Skeletal muscle tissue (tissue), 4 donors: ENCODE data around the gene TARBP1. TPM values are rescaled to one million over a fixed set of nuclear protein-coding genes. Genes with fewer than 3 reads are reported as not detected.

ENCODE experiments used
- H3K27ac ChIP-seq: one replicate; pipeline ENCODE4 v1.7.0; 2013; ENCODE audit warnings: mild to moderate bottlenecking, low read depth, low read length, inconsistent platforms
- H3K27me3 ChIP-seq, 3 donors: one replicate each; pipeline ENCODE4 v1.7.0; 2013; ENCODE audit warnings: low read length in 3 of 3; ENCODE audit not compliant: control insufficient read depth in 3 of 3, insufficient read depth in 3 of 3
- H3K36me3 ChIP-seq, 3 donors: one replicate each; pipeline ENCODE4 v1.7.0; 2013; ENCODE audit warnings: low read length in 3 of 3; ENCODE audit not compliant: control insufficient read depth in 3 of 3, insufficient read depth in 3 of 3
- H3K4me1 ChIP-seq, 3 donors: one replicate each; pipeline ENCODE4 v1.7.0; 2013; ENCODE audit warnings: low read length in 3 of 3, mild to moderate bottlenecking in 3 of 3; ENCODE audit not compliant: control insufficient read depth in 3 of 3, insufficient read depth in 3 of 3
- H3K4me3 ChIP-seq, 3 donors: one replicate each; pipeline ENCODE4 v1.7.0; 2013; ENCODE audit warnings: low read length in 3 of 3
- H3K9ac ChIP-seq, 3 donors: one replicate each; pipeline ENCODE4 v1.7.0; 2013; ENCODE audit warnings: low read length in 3 of 3, mild to moderate bottlenecking in 3 of 3, moderate library complexity in 2 of 3, low read depth in 1 of 3
- H3K9me3 ChIP-seq, 3 donors: one replicate each; pipeline ENCODE4 v1.7.0; 2013; ENCODE audit warnings: low read length in 3 of 3; ENCODE audit not compliant: control insufficient read depth in 3 of 3
- total RNA-seq: library from RNA; depleted of rRNA; stranded (reverse); fragments of >200 nt; gene quantifications from one replicate; pipeline ENCODE4 v1.2.3, GENCODE V29; 2014
- donor health status: Osteomylitis.

TARBP1 gene, protein sequence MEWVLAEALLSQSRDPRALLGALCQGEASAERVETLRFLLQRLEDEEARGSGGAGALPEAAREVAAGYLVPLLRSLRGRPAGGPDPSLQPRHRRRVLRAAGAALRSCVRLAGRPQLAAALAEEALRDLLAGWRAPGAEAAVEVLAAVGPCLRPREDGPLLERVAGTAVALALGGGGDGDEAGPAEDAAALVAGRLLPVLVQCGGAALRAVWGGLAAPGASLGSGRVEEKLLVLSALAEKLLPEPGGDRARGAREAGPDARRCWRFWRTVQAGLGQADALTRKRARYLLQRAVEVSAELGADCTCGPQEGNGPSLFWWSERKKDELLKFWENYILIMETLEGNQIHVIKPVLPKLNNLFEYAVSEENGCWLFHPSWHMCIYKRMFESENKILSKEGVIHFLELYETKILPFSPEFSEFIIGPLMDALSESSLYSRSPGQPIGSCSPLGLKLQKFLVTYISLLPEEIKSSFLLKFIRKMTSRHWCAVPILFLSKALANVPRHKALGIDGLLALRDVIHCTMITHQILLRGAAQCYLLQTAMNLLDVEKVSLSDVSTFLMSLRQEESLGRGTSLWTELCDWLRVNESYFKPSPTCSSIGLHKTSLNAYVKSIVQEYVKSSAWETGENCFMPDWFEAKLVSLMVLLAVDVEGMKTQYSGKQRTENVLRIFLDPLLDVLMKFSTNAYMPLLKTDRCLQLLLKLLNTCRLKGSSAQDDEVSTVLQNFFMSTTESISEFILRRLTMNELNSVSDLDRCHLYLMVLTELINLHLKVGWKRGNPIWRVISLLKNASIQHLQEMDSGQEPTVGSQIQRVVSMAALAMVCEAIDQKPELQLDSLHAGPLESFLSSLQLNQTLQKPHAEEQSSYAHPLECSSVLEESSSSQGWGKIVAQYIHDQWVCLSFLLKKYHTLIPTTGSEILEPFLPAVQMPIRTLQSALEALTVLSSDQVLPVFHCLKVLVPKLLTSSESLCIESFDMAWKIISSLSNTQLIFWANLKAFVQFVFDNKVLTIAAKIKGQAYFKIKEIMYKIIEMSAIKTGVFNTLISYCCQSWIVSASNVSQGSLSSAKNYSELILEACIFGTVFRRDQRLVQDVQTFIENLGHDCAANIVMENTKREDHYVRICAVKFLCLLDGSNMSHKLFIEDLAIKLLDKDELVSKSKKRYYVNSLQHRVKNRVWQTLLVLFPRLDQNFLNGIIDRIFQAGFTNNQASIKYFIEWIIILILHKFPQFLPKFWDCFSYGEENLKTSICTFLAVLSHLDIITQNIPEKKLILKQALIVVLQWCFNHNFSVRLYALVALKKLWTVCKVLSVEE (N-terminal part only)
- 36.5 TPM for total RNA-seq

DNA sequence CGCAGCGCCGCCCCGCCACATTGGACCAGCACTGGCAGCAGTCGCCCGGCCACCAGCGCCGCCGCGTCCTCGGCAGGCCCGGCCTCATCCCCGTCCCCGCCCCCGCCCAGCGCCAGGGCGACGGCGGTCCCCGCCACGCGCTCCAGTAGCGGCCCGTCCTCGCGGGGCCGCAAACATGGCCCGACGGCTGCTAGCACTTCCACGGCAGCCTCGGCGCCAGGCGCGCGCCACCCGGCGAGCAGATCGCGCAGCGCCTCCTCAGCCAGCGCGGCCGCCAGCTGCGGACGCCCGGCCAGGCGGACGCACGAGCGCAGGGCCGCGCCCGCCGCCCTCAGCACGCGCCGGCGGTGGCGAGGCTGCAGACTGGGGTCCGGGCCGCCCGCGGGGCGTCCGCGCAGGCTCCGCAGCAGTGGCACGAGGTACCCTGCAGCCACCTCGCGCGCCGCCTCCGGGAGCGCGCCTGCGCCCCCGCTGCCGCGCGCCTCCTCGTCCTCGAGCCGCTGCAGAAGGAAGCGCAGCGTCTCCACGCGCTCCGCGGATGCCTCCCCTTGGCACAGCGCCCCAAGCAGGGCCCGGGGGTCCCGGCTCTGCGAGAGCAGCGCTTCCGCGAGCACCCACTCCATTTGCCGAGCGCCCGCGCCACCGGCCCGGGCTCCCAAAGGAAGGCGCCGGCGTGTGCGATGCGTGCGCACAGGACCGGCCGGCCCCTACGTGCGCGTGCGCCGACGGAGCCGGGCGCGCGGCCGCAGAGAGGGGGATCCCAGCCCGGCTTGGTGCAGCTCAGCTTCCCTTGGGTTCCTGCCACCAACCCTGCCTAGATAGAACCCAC lies at the start of gene TARBP1:
Gene TARBP1, minus strand, starts transcription at position 699 of the 829 bp plus-strand sequence. Its CDS starts 76 bp downstream, at position 623.
- H3K27me3 ChIP-seq, result no peaks in the 10 kb centered on the region
- H3K27ac ChIP-seq, result peak within 1 kb of the TSS; percentile 30
- peaks cover 0 to 3% (median 2%) of the 10 kb centered on the region in 3 donors for H3K36me3 ChIP-seq
- peaks cover 3 to 12% (median 10%) of the 10 kb centered on the region in 3 donors for H3K4me1 ChIP-seq
- peak within 1 kb of the TSS; percentile 63 to 87 (median 86) for H3K9ac ChIP-seq
- no peaks in the 10 kb centered on the region for H3K9me3 ChIP-seq
- peak within 1 kb of the TSS; percentile 81 to 91 (median 86) for H3K4me3 ChIP-seq

DNA sequence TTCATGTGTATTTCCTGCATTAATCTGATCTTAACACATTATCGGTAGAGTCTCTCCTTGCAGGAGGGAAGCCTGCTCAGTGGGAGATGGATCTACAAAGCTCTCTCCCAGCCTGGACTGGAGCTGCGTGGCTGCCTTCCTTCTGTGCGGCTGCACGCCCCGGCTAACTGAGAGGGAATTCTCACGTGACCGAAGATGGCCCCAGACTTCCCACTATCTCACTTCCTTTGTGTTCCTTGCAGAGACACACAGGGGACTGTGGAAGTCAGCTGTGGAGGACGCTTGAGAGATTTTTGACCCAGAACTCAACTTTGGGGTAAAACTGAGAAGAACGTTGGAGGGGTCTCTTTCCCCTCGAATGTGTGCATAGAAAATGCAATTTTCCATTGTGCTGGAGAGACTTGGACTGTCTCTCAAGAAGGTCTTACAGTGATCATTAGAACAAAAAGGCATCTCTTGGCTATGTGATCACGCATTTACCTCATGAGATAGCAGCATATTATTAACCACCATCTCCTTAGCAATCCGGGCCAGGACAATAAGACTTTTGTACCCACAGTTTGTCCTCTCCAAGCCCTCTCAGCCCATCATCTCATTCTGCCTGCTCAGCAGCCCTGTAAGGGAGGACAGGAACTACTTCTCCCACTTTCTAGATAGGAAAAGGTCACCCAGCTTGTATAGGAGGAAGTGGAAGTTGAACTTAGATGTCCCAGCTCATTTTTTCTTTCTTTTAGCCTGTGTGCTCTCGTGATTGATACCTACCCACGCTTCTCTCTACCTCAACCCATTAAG lies 49.3 kb upstream of the TARBP1 start:
- Histone ChIP-seq H3K4me3 (peak overlapping the region in 1 of 3 donors; percentile 14), H3K4me1 (peaks cover 51 to 65% (median 54%) of the 10 kb centered on the region in 3 donors), H3K36me3 (no peaks in the 10 kb centered on the region), H3K9me3 (no peaks in the 10 kb centered on the region), H3K9ac (no peak overlapping the region), H3K27ac (peak overlapping the region; percentile 19), H3K27me3 (no peaks in the 10 kb centered on the region)

DNA sequence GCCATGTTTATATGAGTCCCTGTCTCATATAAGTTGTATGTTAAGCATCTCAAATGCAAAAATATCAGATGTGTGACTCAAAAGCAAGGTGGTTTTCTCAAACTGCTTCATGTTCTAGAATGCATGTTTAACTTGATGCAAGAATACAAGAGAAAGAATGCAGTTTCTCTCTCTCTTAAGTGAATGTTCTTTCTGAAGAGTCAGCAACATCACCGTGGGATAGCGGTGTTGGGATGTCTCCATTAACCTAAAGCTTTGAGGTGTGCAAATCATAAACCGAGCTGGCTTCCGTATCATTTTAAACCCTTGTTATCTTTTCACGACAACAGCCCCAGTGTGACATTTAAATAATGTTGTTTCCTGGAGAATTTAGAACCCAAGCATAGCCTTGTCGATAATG lies 48.4 kb upstream of the TARBP1 start:
- Histone ChIP-seq H3K9me3 (no peaks in the 10 kb centered on the region), H3K36me3 (no peaks in the 10 kb centered on the region), H3K27me3 (no peaks in the 10 kb centered on the region), H3K9ac (no peak overlapping the region), H3K4me3 (no peak overlapping the region), H3K27ac (no peak overlapping the region), H3K4me1 (peaks cover 51 to 65% (median 54%) of the 10 kb centered on the region in 3 donors)

DNA sequence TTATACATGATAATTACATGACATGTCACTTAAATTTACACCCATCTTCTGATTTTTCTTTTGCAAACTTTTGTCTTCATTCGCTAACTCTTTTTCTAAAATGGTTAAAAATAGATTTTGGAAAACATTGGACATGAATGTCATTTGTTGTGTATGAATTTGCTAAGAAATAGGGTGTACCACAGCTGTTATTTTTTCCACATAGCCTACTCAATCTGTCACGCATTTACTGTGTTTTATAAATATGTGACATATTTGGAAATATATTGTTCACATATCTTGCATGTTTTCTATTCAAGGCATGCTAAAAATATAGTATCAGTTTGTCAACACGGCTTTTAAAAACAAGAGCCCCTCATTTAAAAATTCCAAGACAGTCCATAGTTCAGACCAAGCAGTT lies 47.9 kb upstream of the TARBP1 start:
- Histone ChIP-seq H3K27me3 (no peaks in the 10 kb centered on the region), H3K9ac (no peak overlapping the region), H3K27ac (no peak overlapping the region), H3K9me3 (no peaks in the 10 kb centered on the region), H3K4me3 (no peak overlapping the region), H3K36me3 (no peaks in the 10 kb centered on the region), H3K4me1 (peaks cover 49 to 61% (median 51%) of the 10 kb centered on the region in 3 donors)

DNA sequence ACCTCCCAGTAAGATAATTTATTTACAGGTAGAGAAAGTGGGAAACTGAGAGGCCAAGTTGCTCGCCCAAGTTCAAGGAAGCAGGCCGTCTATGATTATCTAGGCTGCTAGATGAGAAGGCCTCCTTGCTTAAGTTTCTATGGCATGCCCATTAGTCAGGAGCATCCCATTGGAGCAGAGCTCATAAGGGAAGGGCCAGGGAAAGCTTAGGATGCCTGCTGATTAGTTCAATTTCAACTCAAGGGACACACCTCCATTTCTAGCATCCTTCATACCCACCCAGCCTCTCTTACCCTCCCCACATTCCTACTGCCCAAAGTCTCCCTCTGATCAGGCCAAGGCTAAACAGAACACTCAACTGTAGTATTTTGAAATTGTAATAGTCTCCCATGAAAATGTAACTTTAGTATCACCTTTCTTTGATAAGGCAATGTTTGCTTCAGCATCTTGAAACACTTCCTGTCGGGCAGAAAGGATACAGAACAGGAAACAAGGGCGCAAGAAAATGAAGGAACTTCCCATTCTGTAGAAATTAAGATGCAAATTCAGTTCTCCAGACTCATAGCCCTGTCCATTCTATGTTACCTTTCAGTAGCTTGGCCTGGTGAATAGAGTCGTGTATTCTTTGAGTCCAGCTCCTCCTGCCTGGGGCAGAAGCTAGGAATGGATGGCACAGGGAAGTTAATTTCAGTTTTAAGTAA lies 46.3 kb upstream of the TARBP1 start:
- H3K27ac ChIP-seq, result peak overlapping the region; percentile 9
- H3K36me3 ChIP-seq, result no peaks in the 10 kb centered on the region
- no peaks in the 10 kb centered on the region for H3K27me3 ChIP-seq
- no peak overlapping the region for H3K9ac ChIP-seq
- H3K4me3 ChIP-seq, result no peak overlapping the region
- no peaks in the 10 kb centered on the region for H3K9me3 ChIP-seq
- peaks cover 50 to 62% (median 53%) of the 10 kb centered on the region in 3 donors for H3K4me1 ChIP-seq

DNA sequence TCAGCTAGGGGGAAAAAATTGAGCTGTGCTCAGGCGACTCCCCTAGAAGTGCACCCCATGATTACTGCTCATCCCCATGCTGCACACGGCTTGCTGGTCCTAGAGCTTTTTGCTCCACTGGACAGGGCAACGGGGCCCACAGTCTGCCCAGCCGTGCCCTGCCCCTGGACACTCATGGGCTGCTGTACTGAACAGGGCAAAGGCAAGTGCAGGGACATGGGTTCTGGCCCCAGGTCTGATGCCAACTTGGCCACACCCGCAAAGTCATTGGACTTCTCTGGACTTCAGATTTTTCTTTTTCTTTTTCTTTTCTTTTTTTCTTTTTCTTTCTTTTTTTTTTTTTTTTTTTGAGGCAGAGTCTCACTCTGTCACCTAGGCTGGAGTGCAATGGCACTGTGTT lies 42.9 kb upstream of the TARBP1 start:
- Histone ChIP-seq H3K4me1 (peaks cover 43 to 60% (median 60%) of the 10 kb centered on the region in 3 donors), H3K4me3 (no peak overlapping the region), H3K27me3 (no peaks in the 10 kb centered on the region), H3K9ac (peak overlapping the region in 1 of 3 donors; percentile 55), H3K36me3 (no peaks in the 10 kb centered on the region), H3K9me3 (no peaks in the 10 kb centered on the region), H3K27ac (peak overlapping the region; percentile 92)

DNA sequence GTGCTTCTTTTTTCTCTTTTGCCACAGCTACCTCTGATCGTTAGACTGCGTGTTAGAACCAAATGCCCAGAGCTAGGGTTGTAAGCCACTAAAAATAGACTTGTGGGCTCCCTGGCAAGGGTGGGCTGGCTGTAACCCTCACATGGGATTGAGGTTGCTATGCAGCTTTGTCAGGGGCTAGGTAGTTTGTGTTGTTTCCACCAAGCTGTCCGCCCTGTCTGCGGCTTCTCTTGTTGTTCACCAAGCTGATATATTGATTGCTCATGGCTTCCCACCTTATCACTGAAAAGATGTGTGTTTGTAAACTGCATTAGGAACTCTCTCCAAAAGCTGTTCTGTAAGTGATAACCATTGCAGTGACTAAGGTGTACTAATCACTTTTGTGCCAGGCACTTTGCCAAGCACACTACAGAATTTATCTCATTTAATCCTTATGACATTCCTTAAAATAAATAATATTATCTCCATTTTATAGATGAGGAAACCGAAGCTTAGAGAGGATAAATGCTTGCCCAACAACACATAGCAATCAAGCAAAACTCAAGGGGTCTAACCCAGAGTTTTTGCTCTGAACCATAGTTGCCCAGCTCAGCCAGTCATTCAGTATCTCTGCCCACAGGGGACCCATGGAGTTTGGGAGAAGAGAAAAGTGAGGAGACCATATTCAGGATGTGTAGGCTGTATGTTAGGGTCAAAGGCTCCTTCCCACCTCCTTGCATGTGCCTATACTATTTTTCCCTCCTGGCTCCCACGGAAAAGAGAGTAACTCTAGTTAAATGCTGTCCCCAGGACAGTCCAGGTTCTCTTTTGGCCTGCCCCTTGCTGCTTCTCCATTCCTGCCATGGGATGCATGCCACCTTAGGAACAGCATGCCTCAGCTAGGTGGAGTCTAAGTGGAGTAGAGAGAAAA lies 42.2 kb upstream of the TARBP1 start:
- Histone ChIP-seq H3K27me3 (no peaks in the 10 kb centered on the region), H3K9ac (peak overlapping the region; percentile 52 to 67 (median 55)), H3K9me3 (no peaks in the 10 kb centered on the region), H3K36me3 (no peaks in the 10 kb centered on the region), H3K27ac (peak overlapping the region; percentile 92), H3K4me1 (peaks cover 43 to 60% (median 60%) of the 10 kb centered on the region in 3 donors), H3K4me3 (no peak overlapping the region)
